ENCODE measurements around the gene ABCB6. TPM values are rescaled to one million over a fixed set of nuclear protein-coding genes. Genes with fewer than 3 reads are reported as not detected.

The ABCB6 gene
- total RNA-seq (2022; extraction: Qiagen RNA extraction), result 20.0 to 39.6 TPM (median 30.0 TPM) in 5 replicates

DNA sequence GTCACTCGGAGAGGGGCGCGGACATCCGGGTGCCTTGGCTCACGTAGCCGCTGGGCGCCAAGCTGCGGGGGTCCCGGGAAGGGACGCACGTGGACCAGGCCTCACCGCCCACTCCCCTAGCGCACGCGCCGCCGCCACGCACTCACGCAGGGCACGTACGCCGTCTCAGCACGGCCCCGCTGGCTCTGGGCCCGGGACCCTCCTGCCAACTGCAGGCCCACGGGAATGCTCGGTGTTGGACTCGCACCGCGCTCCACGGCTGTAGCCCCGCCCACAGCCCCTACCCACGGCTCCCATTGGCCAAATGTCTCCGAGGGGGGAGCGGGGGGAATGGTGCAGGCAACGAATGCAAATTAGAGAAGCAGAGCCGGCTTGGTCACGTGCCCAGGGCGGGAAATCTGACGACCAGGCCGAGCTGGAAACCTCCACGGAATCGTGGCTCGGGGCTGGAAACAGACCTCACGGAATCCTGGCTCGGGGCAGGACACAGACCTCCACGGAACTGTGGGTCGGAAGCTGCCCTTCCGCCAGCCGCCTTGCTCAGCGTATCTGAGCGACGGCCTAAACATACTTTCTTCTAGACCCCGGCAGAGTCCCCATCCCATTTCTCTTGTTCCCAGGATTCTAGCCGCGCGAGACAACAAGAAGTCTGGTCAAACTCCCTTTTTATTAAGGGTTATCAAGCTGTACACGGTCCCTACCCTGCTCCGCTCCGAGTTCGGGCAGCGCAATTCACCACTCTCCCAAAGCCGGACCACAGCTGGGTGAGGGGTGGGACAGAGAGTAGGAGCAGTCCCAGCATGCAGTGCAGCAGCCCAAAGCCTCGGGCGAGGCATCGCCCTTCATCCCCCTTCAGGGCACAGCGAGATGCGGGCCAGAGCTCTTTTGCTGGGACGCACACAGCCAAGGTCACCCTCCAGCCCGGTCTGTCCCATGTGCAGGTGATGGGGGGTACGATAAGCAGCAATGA is at the start of gene ABCB6:
TSS of gene ABCB6 (minus strand) at position 227 of the 970 bp plus-strand sequence. CDS start 285 bp downstream, outside the sequence.

GRCh38 chr2:219253753-219254589 is 35.2 kb upstream of the ABCB6 start, which contains the start of gene TUBA4A:
Gene TUBA4A, minus strand, starts transcription at chr2:219253918. Its CDS starts 60 bp downstream, at chr2:219253858.

GRCh38 chr2:219252900-219253752 is 34.4 kb upstream of the ABCB6 start, which contains the start of gene TUBA4B:
Gene TUBA4B, plus strand, starts transcription at chr2:219253243. Its CDS starts 165 bp downstream, at chr2:219253408.

GRCh38 chr2:219245148-219245898 is 26.6 kb upstream of the ABCB6 start, which contains the start of the genes GLB1L and STK16:
Gene GLB1L, minus strand, starts transcription at chr2:219245444. Its CDS starts 1,871 bp downstream, at chr2:219243573.
Gene STK16, plus strand, starts transcription at chr2:219245479. Its CDS starts 521 bp downstream, at chr2:219246000.

GRCh38 chr2:219229305-219230058 is 10.7 kb upstream of the ABCB6 start, which contains the start of the genes ANKZF1 and ATG9A:
Gene ANKZF1, plus strand, starts transcription at chr2:219229806. Its CDS starts 452 bp downstream, at chr2:219230258.
Gene ATG9A, minus strand, starts transcription at chr2:219229636. Its CDS starts 1,612 bp downstream, at chr2:219228024.

GRCh38 chr2:219206328-219207133 is 12.2 kb downstream of the ABCB6 start, which contains the start of gene ZFAND2B:
Gene ZFAND2B, plus strand, starts transcription at chr2:219206782. Its CDS starts 206 bp downstream, at chr2:219206988.

GRCh38 chr2:219177552-219178376 is 41.0 kb downstream of the ABCB6 start, which contains the start of gene RETREG2:
Gene RETREG2, plus strand, starts transcription at chr2:219178275. Its CDS starts 78 bp downstream, at chr2:219178353.

GRCh38 chr2:219176818-219177551 is 41.8 kb downstream of the ABCB6 start, which contains the start of gene CNPPD1:
Gene CNPPD1, minus strand, starts transcription at chr2:219176925. Its CDS starts 97 bp downstream, at chr2:219176828.

GRCh38 chr2:219169930-219170654 is 48.7 kb downstream of the ABCB6 start, which contains the start of gene SLC23A3:
Gene SLC23A3, minus strand, starts transcription at chr2:219170029. Its CDS starts 45 bp downstream, at chr2:219169984.

DNA sequence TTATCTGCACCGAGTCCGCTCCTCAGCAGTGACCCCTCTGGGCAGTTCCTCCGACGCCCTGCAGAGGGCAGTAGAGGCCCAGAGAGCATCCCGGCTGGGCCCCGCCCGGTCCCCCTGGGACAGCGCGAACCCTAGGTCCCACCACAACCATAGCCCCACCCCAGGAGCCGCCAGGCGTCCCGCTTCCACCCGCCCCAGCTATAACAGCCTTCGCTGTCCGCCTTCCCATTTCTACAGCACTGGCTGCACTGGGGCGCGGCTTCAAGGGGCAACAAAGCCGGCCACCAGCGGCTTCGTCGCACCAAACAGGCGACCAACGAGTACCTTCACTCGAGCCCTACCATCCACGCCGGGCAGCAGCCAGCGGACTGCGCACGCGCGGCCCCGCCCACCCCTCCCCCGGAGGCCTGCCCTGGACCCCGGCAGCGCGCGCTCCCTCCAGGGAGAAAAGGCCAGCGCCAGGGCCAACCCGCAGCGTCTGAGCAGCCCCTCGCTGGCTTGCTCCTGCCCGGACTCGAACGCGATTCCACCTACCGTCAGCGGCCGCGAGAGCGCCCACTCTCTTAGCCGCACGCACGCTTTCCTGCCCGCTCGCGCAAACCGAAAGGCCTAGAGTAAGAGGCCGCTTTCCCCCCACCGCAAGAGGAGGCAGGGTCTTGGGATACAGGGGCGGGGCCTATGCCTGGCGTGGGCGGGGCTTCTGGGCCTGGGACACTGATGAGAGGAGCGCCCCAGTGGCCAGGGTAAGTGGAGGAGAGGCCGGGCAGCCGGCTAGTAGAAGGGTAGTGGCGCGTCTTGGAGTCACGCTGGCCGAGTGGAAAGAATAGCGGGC is 58.4 kb downstream of the ABCB6 start, which contains the start of gene NHEJ1:
TSS of gene NHEJ1 (minus strand) at position 630 of the 832 bp plus-strand sequence. CDS start 2,453 bp downstream, outside the sequence.

Other genes starting within 250 kb of the ABCB6 start
- not detected in 5 replicates for gene FEV, start 233.8 kb downstream of the ABCB6 start, total RNA-seq (2022; extraction: Qiagen RNA extraction)
- not detected in 5 replicates for gene CRYBA2, start 225.5 kb downstream of the ABCB6 start, total RNA-seq (2022; extraction: Qiagen RNA extraction)
- gene CFAP65, start 177.4 kb downstream of the ABCB6 start, total RNA-seq (2022; extraction: Qiagen RNA extraction), result 0.12 to 0.48 TPM (median 0.29 TPM) in 5 replicates
- 0.30 to 0.89 TPM (median 0.53 TPM) in 5 replicates for gene IHH, start 158.0 kb downstream of the ABCB6 start, total RNA-seq (2022; extraction: Qiagen RNA extraction)
- gene NHEJ1, start 58.1 kb downstream of the ABCB6 start, total RNA-seq (2022; extraction: Qiagen RNA extraction), result 15.0 to 17.9 TPM (median 17.1 TPM) in 5 replicates
- gene SLC23A3, start 48.9 kb downstream of the ABCB6 start, total RNA-seq (2022; extraction: Qiagen RNA extraction), result 0.59 to 1.1 TPM (median 0.86 TPM) in 5 replicates
- 37.5 to 49.4 TPM (median 49.0 TPM) in 5 replicates for gene CNPPD1, start 42.0 kb downstream of the ABCB6 start, total RNA-seq (2022; extraction: Qiagen RNA extraction)
- 58.9 to 86.5 TPM (median 84.0 TPM) in 5 replicates for gene RETREG2, start 40.7 kb downstream of the ABCB6 start, total RNA-seq (2022; extraction: Qiagen RNA extraction)
- gene ZFAND2B, start 12.2 kb downstream of the ABCB6 start, total RNA-seq (2022; extraction: Qiagen RNA extraction), result 17.4 to 22.2 TPM (median 21.2 TPM) in 5 replicates
- gene ATG9A, start 10.7 kb upstream of the ABCB6 start, total RNA-seq (2022; extraction: Qiagen RNA extraction), result 38.4 to 49.5 TPM (median 43.9 TPM) in 5 replicates
- 13.6 to 19.8 TPM (median 16.9 TPM) in 5 replicates for gene ANKZF1, start 10.8 kb upstream of the ABCB6 start, total RNA-seq (2022; extraction: Qiagen RNA extraction)
- 5.3 to 7.4 TPM (median 5.5 TPM) in 5 replicates for gene GLB1L, start 26.5 kb upstream of the ABCB6 start, total RNA-seq (2022; extraction: Qiagen RNA extraction)
- 28.7 to 32.1 TPM (median 29.8 TPM) in 5 replicates for gene STK16, start 26.5 kb upstream of the ABCB6 start, total RNA-seq (2022; extraction: Qiagen RNA extraction)
- 0.13 to 0.28 TPM (median 0.18 TPM) in 4 of 5 replicates, not detected in the other for gene TUBA4B, start 34.3 kb upstream of the ABCB6 start, total RNA-seq (2022; extraction: Qiagen RNA extraction)
- gene TUBA4A, start 35.0 kb upstream of the ABCB6 start, total RNA-seq (2022; extraction: Qiagen RNA extraction), result 250 to 402 TPM (median 282 TPM) in 5 replicates
- 32.8 to 43.6 TPM (median 40.5 TPM) in 5 replicates for gene DNAJB2, start 60.4 kb upstream of the ABCB6 start, total RNA-seq (2022; extraction: Qiagen RNA extraction)
- 1.1 to 1.8 TPM (median 1.3 TPM) in 5 replicates for gene PTPRN, start 90.4 kb upstream of the ABCB6 start, total RNA-seq (2022; extraction: Qiagen RNA extraction)
- not detected in 5 replicates for gene RESP18, start 113.8 kb upstream of the ABCB6 start, total RNA-seq (2022; extraction: Qiagen RNA extraction)
- 60.0 to 70.4 TPM (median 63.8 TPM) in 5 replicates for gene DNPEP, start 169.0 kb upstream of the ABCB6 start, total RNA-seq (2022; extraction: Qiagen RNA extraction)
- 0.07 to 0.39 TPM (median 0.24 TPM) in 5 replicates for gene DES, start 199.4 kb upstream of the ABCB6 start, total RNA-seq (2022; extraction: Qiagen RNA extraction)
- gene SPEG, start 215.9 kb upstream of the ABCB6 start, total RNA-seq (2022; extraction: Qiagen RNA extraction), result 6.6 to 11.2 TPM (median 7.6 TPM) in 5 replicates